Spleen (tissue), 7 donors: Measurements from ENCODE around the gene MCF2L.

ENCODE experiments used
- POLR2A ChIP-seq, 3 donors: fragments of 450-650 bp; IDR thresholded peaks; one replicate each; pipeline ENCODE4 v1.5.1; 2017; ENCODE audit warnings: antibody characterized with exemption in 3 of 3, mild to moderate bottlenecking in 1 of 3
- POLR2AphosphoS5 ChIP-seq, 3 donors: sonication (generic); formaldehyde crosslinking; IDR thresholded peaks; one replicate each; pipeline ENCODE4 v1.5.1; 2017; ENCODE audit warnings: antibody characterized with exemption in 3 of 3
- TF ChIP-seq, protein P1 (sequence below), 11 experiments: fragments of 200-600 bp in 7 of 11; fragments of 450-650 bp in 4 of 11; sonication (generic) in 4 of 11; IDR thresholded peaks in 8 of 11; conservative IDR thresholded peaks in 3 of 11; 1 replicate in 7 of 11; 2 replicates in 4 of 11; pipeline versions ENCODE4 v1.4.0 to v1.8.0; 2016 to 2021; ENCODE audit warnings: antibody characterized with exemption in 11 of 11, inconsistent platforms in 4 of 11, mild to moderate bottlenecking in 1 of 11
- donor health status: DM: no; HTN: no; CAD: no; lungs with moderate emphysema.
- donor health status: DM: no; HTN: no; CAD: no.
- donor health status: DM: no; HTN: no; CAD: no.

DNA sequence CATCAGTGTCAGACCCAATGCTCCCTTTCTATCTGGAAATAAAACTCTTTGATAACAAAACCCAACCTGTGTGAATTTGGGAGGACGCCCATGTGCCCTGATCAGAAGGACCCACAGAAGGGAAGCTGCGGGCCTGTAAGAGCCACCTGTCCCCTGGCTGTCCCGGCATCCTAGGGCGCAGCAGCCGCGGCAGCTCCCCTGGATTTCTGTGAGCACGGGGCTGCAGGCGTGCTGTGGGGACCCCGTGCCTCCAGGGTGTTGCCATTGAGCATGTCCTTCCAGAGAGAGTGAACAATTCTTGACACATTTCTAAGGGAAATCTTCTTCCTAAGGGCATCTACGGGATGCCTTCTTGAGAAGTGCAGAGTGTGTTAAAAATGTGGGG lies 60.0 kb downstream of the MCF2L start:
- TF ChIP-seq, protein P1, sequence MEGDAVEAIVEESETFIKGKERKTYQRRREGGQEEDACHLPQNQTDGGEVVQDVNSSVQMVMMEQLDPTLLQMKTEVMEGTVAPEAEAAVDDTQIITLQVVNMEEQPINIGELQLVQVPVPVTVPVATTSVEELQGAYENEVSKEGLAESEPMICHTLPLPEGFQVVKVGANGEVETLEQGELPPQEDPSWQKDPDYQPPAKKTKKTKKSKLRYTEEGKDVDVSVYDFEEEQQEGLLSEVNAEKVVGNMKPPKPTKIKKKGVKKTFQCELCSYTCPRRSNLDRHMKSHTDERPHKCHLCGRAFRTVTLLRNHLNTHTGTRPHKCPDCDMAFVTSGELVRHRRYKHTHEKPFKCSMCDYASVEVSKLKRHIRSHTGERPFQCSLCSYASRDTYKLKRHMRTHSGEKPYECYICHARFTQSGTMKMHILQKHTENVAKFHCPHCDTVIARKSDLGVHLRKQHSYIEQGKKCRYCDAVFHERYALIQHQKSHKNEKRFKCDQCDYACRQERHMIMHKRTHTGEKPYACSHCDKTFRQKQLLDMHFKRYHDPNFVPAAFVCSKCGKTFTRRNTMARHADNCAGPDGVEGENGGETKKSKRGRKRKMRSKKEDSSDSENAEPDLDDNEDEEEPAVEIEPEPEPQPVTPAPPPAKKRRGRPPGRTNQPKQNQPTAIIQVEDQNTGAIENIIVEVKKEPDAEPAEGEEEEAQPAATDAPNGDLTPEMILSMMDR (IDR thresholded peaks at IDR 0.05 in 8 of 11, conservative IDR thresholded peaks at IDR 0.05 in 3 of 11): no peak
- no peak for TF ChIP-seq POLR2AphosphoS5 (IDR thresholded peaks at IDR 0.05)
- TF ChIP-seq POLR2A (IDR thresholded peaks at IDR 0.05): no peak
